OCI-LY3 (cell line): ENCODE measurements around the gene MDP1.

ENCODE experiments used
- EZH2phosphoT487 ChIP-seq: fragments of 200-600 bp; shearing (Covaris generic); IDR thresholded peaks from 2 replicates; pipeline ENCODE4 v1.6.1; 2018; ENCODE audit warnings: antibody characterized with exemption, mixed run types, low read depth
- TF ChIP-seq, protein P1 (sequence below): fragments of 200-600, 300-600 bp; sonication (generic); IDR thresholded peaks from 2 replicates; pipeline ENCODE4 v1.5.1; 2014; ENCODE audit warnings: antibody characterized with exemption, low read length, low read depth

DNA sequence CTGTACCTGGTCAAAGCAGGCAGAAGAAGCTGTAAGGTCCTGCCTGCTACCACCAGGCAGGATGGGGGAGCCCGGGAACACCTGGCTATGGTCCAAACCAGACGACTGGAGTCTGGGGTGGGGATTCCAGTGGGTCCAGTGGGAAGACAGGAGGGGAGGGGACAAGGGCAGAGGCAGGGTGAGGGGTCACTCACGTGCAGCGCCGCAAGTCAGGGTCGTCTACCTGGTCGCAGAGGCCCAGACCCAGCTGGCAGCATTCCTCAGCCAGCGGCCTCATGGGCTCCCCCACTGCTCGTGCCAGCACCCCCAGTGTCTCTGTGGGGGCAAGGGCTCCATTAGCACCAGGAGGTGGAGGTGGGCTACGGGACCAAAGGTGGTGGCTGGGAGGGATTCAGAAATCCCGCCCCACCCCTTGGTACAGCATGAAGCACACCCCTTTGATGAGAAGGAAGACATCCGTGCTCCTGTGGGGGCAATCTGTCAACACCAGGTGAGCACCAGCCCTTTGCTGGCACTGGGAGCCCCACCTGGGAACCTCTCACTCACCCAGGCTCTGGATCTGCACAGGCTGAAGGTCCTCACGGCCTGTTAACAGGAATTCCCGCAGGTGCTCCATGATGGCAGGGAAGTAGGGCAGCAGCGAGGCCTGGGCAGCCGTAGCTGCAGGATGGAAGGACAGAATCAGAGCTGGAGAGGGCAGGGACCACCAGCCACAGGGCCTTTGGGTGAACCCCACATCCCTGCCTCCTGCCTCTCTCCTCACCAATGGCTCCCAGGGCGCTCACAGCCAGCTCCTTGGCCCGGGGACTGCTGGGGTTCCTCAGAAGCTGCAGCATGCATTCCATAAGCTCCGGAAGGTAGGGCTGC, 31.5 kb downstream of the MDP1 start:
- TF ChIP-seq, protein P1, sequence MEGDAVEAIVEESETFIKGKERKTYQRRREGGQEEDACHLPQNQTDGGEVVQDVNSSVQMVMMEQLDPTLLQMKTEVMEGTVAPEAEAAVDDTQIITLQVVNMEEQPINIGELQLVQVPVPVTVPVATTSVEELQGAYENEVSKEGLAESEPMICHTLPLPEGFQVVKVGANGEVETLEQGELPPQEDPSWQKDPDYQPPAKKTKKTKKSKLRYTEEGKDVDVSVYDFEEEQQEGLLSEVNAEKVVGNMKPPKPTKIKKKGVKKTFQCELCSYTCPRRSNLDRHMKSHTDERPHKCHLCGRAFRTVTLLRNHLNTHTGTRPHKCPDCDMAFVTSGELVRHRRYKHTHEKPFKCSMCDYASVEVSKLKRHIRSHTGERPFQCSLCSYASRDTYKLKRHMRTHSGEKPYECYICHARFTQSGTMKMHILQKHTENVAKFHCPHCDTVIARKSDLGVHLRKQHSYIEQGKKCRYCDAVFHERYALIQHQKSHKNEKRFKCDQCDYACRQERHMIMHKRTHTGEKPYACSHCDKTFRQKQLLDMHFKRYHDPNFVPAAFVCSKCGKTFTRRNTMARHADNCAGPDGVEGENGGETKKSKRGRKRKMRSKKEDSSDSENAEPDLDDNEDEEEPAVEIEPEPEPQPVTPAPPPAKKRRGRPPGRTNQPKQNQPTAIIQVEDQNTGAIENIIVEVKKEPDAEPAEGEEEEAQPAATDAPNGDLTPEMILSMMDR: no peak
- no peak for TF ChIP-seq EZH2phosphoT487
